ENCODE measurements around the gene FAT1. TPM values are rescaled to one million over a fixed set of nuclear protein-coding genes. Genes with fewer than 3 reads are reported as not detected.
A peak's percentile ranks its signal among the peaks of the same experiment; 100 is the strongest.

FAT1 gene
- total RNA-seq, 1 donor from 2014 or later = 173 TPM

DNA sequence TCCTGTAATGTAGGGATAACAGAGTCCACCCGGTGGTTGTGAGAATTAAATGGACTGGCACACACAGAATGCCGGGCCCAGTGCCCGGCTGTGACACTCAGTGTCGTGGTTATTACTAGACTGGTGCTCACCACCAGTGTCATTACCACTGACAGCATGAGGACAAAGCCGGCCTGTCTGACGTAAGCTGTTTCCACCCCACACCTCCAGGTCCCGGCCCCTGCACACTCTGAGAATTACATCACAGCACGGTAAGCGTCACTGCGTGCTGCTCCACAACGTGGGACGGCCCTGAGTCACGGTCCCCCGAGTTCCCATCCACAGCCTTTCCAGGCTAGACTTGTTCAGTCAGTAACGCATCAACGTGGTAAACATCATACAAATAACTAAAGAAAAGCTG lies 22.9 kb downstream of the FAT1 start:
- Histone ChIP-seq H3K9ac (ENCODE audit: low read depth in 1 of 3, low read length in 3 of 3) (no peak overlapping the region), H3K27me3 (ENCODE audit: control insufficient read depth in 3 of 3, insufficient read depth in 3 of 3, low read length in 3 of 3) (peaks cover 0 to 4% (median 0%) of the 10 kb centered on the region in 3 donors), H3K27ac (ENCODE audit: low read depth, low read length) (peak overlapping the region; percentile 72), H3K36me3 (ENCODE audit: control insufficient read depth in 3 of 3, insufficient read depth in 3 of 3, low read length in 3 of 3) (no peaks in the 10 kb centered on the region), H3K4me3 (ENCODE audit: low read length in 3 of 3) (peak overlapping the region in 2 of 3 donors; percentile 11 to 13), H3K4me1 (ENCODE audit: control insufficient read depth in 3 of 3, insufficient read depth in 3 of 3, low read length in 3 of 3) (peaks cover 0 to 12% (median 4%) of the 10 kb centered on the region in 3 donors), H3K9me3 (ENCODE audit: control insufficient read depth in 3 of 3, low read length in 3 of 3) (no peaks in the 10 kb centered on the region)

DNA sequence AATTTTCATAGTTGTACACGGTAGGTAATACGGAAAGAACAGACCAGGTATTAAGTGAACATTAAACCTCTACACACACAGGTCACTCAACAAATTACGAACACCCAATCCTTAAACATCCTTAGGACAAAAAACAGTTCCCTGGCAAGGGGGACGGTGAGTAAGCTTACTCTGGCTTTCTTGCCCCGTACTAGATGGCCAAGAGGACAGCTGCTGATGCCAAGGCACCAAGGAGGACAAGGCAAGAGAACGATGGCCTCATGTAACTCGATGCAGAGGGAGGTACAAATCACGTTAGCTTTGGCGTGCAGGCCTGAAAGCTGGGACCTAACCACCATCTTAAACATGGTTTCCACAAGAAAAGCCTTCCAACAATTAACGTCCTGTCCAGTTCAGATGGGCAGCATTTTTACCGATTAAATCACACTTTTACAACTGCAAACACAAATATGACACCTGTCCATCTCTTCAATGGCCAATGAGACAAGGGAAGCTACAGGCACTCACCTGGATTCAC lies 23.7 kb downstream of the FAT1 start:
- no peak overlapping the region for H3K4me3 ChIP-seq (ENCODE audit: low read length in 3 of 3)
- H3K27ac ChIP-seq (ENCODE audit: low read depth, low read length) = peak overlapping the region; percentile 72
- peaks cover 0 to 4% (median 0%) of the 10 kb centered on the region in 3 donors for H3K27me3 ChIP-seq (ENCODE audit: control insufficient read depth in 3 of 3, insufficient read depth in 3 of 3, low read length in 3 of 3)
- H3K9me3 ChIP-seq (ENCODE audit: control insufficient read depth in 3 of 3, low read length in 3 of 3) = no peaks in the 10 kb centered on the region
- H3K9ac ChIP-seq (ENCODE audit: low read depth in 1 of 3, low read length in 3 of 3) = no peak overlapping the region
- H3K4me1 ChIP-seq (ENCODE audit: control insufficient read depth in 3 of 3, insufficient read depth in 3 of 3, low read length in 3 of 3) = peaks cover 0 to 12% (median 4%) of the 10 kb centered on the region in 3 donors
- no peaks in the 10 kb centered on the region for H3K36me3 ChIP-seq (ENCODE audit: control insufficient read depth in 3 of 3, insufficient read depth in 3 of 3, low read length in 3 of 3)

DNA sequence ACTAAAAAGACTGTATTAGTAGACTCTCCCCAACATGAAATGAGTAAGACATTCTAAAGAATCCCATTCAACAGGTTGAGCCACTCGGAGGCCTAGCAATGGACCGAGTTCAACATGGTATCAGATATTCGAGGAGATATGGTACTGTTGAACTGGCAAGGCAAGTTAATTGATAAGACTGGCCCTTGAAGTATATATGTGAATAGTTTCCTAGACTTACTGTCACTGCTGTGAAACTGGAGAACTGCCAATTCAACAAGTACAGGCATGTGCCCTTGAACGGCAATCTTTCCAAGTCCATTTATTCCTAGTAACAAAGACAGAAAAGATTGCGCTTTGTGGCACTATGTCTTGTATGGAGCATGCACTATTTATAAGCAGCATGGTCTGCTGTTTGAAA lies 24.4 kb downstream of the FAT1 start:
- no peak overlapping the region for H3K4me3 ChIP-seq (ENCODE audit: low read length in 3 of 3)
- no peaks in the 10 kb centered on the region for H3K36me3 ChIP-seq (ENCODE audit: control insufficient read depth in 3 of 3, insufficient read depth in 3 of 3, low read length in 3 of 3)
- H3K4me1 ChIP-seq (ENCODE audit: control insufficient read depth in 3 of 3, insufficient read depth in 3 of 3, low read length in 3 of 3) = peaks cover 0 to 12% (median 4%) of the 10 kb centered on the region in 3 donors
- H3K27me3 ChIP-seq (ENCODE audit: control insufficient read depth in 3 of 3, insufficient read depth in 3 of 3, low read length in 3 of 3) = peaks cover 0 to 4% (median 0%) of the 10 kb centered on the region in 3 donors
- H3K27ac ChIP-seq (ENCODE audit: low read depth, low read length) = no peak overlapping the region
- H3K9ac ChIP-seq (ENCODE audit: low read depth in 1 of 3, low read length in 3 of 3) = no peak overlapping the region
- no peaks in the 10 kb centered on the region for H3K9me3 ChIP-seq (ENCODE audit: control insufficient read depth in 3 of 3, low read length in 3 of 3)

DNA sequence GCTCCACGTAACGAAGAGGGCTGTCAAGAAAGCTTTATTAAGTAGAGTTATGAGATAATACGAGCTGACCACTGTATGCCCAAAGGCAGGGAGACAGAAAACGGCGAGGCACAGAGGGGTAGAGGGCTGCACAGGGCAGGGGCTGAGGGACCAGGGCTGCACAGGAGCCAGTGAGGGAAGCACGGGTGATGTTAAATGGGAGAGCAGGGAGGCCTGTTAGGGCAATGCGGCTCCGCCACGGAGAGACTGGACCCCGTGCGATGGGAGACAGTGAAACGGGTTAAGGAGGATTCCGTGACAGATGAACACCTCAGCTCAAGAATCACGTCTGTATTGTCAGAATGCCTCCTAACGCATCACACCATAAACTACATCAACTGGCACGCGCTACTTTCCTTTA lies 25.1 kb downstream of the FAT1 start:
- no peaks in the 10 kb centered on the region for H3K9me3 ChIP-seq (ENCODE audit: control insufficient read depth in 3 of 3, low read length in 3 of 3)
- H3K27me3 ChIP-seq (ENCODE audit: control insufficient read depth in 3 of 3, insufficient read depth in 3 of 3, low read length in 3 of 3) = peaks cover 0 to 4% (median 0%) of the 10 kb centered on the region in 3 donors
- no peak overlapping the region for H3K9ac ChIP-seq (ENCODE audit: low read depth in 1 of 3, low read length in 3 of 3)
- H3K4me1 ChIP-seq (ENCODE audit: control insufficient read depth in 3 of 3, insufficient read depth in 3 of 3, low read length in 3 of 3) = peaks cover 0 to 12% (median 5%) of the 10 kb centered on the region in 3 donors
- no peaks in the 10 kb centered on the region for H3K36me3 ChIP-seq (ENCODE audit: control insufficient read depth in 3 of 3, insufficient read depth in 3 of 3, low read length in 3 of 3)
- no peak overlapping the region for H3K4me3 ChIP-seq (ENCODE audit: low read length in 3 of 3)
- H3K27ac ChIP-seq (ENCODE audit: low read depth, low read length) = no peak overlapping the region

DNA sequence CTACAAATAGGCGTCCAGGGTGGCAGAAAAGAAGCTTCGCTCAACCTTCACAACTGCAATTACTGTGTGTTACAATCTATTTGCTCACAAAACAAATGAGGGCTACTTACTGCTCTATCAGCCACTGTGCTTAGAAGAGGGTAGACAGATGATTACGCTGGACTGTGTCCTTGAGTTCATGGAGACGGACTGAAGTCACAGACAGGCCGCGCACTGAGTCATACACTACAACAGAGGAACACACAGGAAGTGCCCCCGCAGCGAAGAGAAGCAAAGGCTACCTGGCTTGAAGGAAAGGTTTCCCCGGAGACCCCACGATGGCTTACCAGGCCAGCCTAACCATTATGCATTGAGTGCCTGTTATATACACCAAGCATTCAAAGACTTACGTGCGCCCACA lies 25.6 kb downstream of the FAT1 start:
- Histone ChIP-seq H3K4me3 (ENCODE audit: low read length in 3 of 3) (no peak overlapping the region), H3K27ac (ENCODE audit: low read depth, low read length) (no peak overlapping the region), H3K9me3 (ENCODE audit: control insufficient read depth in 3 of 3, low read length in 3 of 3) (no peaks in the 10 kb centered on the region), H3K36me3 (ENCODE audit: control insufficient read depth in 3 of 3, insufficient read depth in 3 of 3, low read length in 3 of 3) (no peaks in the 10 kb centered on the region), H3K9ac (ENCODE audit: low read depth in 1 of 3, low read length in 3 of 3) (no peak overlapping the region), H3K4me1 (ENCODE audit: control insufficient read depth in 3 of 3, insufficient read depth in 3 of 3, low read length in 3 of 3) (peaks cover 3 to 14% (median 9%) of the 10 kb centered on the region in 3 donors), H3K27me3 (ENCODE audit: control insufficient read depth in 3 of 3, insufficient read depth in 3 of 3, low read length in 3 of 3) (peaks cover 0 to 4% (median 0%) of the 10 kb centered on the region in 3 donors)

DNA sequence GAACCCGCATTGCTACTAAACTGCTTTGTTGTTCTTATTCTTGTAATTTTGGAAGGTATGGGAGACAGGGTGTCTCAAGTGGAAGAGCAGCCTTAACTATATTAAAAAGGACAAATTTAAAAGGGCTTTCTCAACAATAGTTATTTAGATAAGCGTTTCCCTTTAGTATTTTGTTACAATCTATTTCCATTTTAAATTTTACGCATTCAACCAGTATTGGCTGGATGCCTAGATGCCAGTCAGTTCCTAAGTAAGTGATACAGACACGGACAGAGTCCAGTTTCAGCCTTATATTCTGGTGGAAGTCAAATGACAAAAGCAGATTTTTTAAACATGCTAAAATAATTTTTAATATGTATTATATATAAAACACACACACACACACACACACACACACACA lies 28.3 kb downstream of the FAT1 start:
- H3K27ac ChIP-seq (ENCODE audit: low read depth, low read length) = no peak overlapping the region
- no peaks in the 10 kb centered on the region for H3K9me3 ChIP-seq (ENCODE audit: control insufficient read depth in 3 of 3, low read length in 3 of 3)
- peaks cover 3 to 5% (median 5%) of the 10 kb centered on the region in 3 donors for H3K4me1 ChIP-seq (ENCODE audit: control insufficient read depth in 3 of 3, insufficient read depth in 3 of 3, low read length in 3 of 3)

DNA sequence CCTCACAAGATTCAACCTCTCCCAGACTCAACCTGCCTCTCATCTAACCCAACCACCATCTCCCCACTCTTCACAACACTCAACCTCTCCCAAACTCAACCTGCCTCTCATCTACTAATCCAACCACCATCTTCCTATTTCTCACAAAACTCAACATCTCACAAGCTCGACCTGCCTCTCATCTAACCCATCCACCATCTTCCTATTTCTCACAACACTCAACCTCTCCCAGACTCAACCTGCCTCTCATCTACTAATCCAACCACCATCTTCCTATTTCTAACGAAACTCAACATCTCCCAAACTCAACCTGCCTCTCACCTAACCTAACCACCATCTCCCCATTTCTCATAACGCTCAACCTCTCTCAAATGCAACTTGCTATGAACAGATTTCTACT lies 29.8 kb downstream of the FAT1 start:
- no peak overlapping the region for H3K9ac ChIP-seq (ENCODE audit: low read depth in 1 of 3, low read length in 3 of 3)
- peak overlapping the region; percentile 13 for H3K27ac ChIP-seq (ENCODE audit: low read depth, low read length)
- H3K9me3 ChIP-seq (ENCODE audit: control insufficient read depth in 3 of 3, low read length in 3 of 3) = no peaks in the 10 kb centered on the region
- H3K4me1 ChIP-seq (ENCODE audit: control insufficient read depth in 3 of 3, insufficient read depth in 3 of 3, low read length in 3 of 3) = peaks cover 2 to 5% (median 3%) of the 10 kb centered on the region in 3 donors
- no peaks in the 10 kb centered on the region for H3K36me3 ChIP-seq (ENCODE audit: control insufficient read depth in 3 of 3, insufficient read depth in 3 of 3, low read length in 3 of 3)
- H3K27me3 ChIP-seq (ENCODE audit: control insufficient read depth in 3 of 3, insufficient read depth in 3 of 3, low read length in 3 of 3) = no peaks in the 10 kb centered on the region
- H3K4me3 ChIP-seq (ENCODE audit: low read length in 3 of 3) = no peak overlapping the region

More for the DNA sequence above, 28.3 kb downstream of the FAT1 start:
- Histone ChIP-seq H3K27me3 (ENCODE audit: control insufficient read depth in 3 of 3, insufficient read depth in 3 of 3, low read length in 3 of 3) (peaks cover 0 to 4% (median 0%) of the 10 kb centered on the region in 3 donors), H3K4me3 (ENCODE audit: low read length in 3 of 3) (no peak overlapping the region), H3K9ac (ENCODE audit: low read depth in 1 of 3, low read length in 3 of 3) (no peak overlapping the region), H3K36me3 (ENCODE audit: control insufficient read depth in 3 of 3, insufficient read depth in 3 of 3, low read length in 3 of 3) (no peaks in the 10 kb centered on the region)

DNA sequence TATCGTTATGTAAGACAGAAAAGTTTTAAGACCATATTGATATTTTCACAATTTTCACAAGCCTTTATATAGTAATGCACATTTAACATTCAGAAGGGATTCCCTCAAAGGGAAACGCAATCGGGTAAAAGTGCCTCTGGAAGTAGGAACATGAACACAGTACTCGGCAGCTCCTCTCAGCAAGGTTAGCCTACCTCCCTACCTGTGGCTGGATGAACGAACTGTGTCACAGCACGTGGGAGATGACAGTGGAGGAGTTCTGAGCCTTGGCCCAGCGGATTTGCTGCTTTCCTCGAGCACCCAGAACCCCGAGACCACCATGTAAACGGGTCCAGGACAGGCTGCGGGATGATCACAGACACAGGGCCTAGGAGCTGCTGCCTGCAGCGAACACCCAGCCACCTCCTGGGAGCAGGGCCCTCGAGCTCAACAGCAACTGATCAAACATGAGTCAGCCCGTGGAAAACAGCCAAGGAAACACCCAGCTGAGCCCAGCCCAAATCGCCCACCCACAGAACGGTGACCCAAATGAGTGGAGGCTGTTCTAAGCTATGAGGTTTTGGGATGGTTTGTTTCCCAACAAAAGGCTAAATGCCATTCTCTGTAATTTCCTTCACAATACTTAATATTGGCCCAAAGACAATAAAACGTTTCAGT lies 30.4 kb downstream of the FAT1 start:
- Histone ChIP-seq H3K9ac (ENCODE audit: low read depth in 1 of 3, low read length in 3 of 3) (peak overlapping the region in 1 of 3 donors; percentile 29), H3K4me3 (ENCODE audit: low read length in 3 of 3) (no peak overlapping the region), H3K9me3 (ENCODE audit: control insufficient read depth in 3 of 3, low read length in 3 of 3) (no peaks in the 10 kb centered on the region), H3K27ac (ENCODE audit: low read depth, low read length) (no peak overlapping the region), H3K36me3 (ENCODE audit: control insufficient read depth in 3 of 3, insufficient read depth in 3 of 3, low read length in 3 of 3) (no peaks in the 10 kb centered on the region), H3K4me1 (ENCODE audit: control insufficient read depth in 3 of 3, insufficient read depth in 3 of 3, low read length in 3 of 3) (peaks cover 2 to 5% (median 3%) of the 10 kb centered on the region in 3 donors), H3K27me3 (ENCODE audit: control insufficient read depth in 3 of 3, insufficient read depth in 3 of 3, low read length in 3 of 3) (no peaks in the 10 kb centered on the region)

DNA sequence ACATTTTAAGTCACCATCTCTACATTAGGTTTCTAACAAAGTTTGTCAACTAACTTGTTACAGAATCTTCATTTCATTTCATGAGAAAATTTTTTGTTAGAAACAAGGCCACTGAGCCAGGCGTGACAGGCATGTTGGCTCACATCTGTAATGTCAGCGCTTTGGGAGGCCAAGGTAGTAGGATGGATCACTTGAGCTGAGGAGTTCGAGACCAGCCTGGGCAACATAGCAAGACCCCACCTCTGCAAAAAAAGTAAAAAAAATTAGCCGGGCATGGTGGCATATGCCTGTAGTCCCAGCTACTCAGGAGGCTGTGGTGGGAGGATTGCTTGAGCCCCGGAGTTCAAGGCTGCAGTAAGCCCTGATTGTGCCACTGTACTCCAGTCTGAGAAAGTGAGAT lies 32.3 kb downstream of the FAT1 start:
- H3K4me1 ChIP-seq (ENCODE audit: control insufficient read depth in 3 of 3, insufficient read depth in 3 of 3, low read length in 3 of 3) = peaks cover 2 to 5% (median 3%) of the 10 kb centered on the region in 3 donors
- no peak overlapping the region for H3K27ac ChIP-seq (ENCODE audit: low read depth, low read length)

DNA sequence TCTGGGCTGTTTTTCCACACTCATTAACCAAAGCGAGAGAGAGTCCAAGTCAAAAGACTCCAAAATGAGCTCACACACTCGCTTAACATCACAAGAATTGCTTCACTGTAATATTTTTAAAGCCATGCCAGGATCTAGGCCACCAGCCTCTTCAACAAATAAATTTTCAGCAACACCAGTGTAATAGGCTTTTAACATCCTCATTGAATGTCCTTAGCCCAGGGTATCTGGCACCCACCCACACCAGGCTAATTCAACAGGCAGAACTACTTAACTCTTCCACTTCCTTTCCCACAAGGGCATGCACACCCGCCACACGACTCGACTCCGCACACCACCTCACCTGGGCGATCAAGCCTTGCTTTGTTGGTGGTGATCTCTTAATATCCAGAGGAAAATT lies 34.2 kb downstream of the FAT1 start:
- Histone ChIP-seq H3K27me3 (ENCODE audit: control insufficient read depth in 3 of 3, insufficient read depth in 3 of 3, low read length in 3 of 3) (no peaks in the 10 kb centered on the region), H3K36me3 (ENCODE audit: control insufficient read depth in 3 of 3, insufficient read depth in 3 of 3, low read length in 3 of 3) (no peaks in the 10 kb centered on the region), H3K9ac (ENCODE audit: low read depth in 1 of 3, low read length in 3 of 3) (no peak overlapping the region), H3K4me1 (ENCODE audit: control insufficient read depth in 3 of 3, insufficient read depth in 3 of 3, low read length in 3 of 3) (peaks cover 3 to 11% (median 5%) of the 10 kb centered on the region in 3 donors), H3K27ac (ENCODE audit: low read depth, low read length) (no peak overlapping the region), H3K4me3 (ENCODE audit: low read length in 3 of 3) (no peak overlapping the region), H3K9me3 (ENCODE audit: control insufficient read depth in 3 of 3, low read length in 3 of 3) (no peaks in the 10 kb centered on the region)

More for the DNA sequence above, 32.3 kb downstream of the FAT1 start:
- no peak overlapping the region for H3K9ac ChIP-seq (ENCODE audit: low read depth in 1 of 3, low read length in 3 of 3)
- no peaks in the 10 kb centered on the region for H3K9me3 ChIP-seq (ENCODE audit: control insufficient read depth in 3 of 3, low read length in 3 of 3)
- no peak overlapping the region for H3K4me3 ChIP-seq (ENCODE audit: low read length in 3 of 3)
- H3K36me3 ChIP-seq (ENCODE audit: control insufficient read depth in 3 of 3, insufficient read depth in 3 of 3, low read length in 3 of 3) = no peaks in the 10 kb centered on the region
- no peaks in the 10 kb centered on the region for H3K27me3 ChIP-seq (ENCODE audit: control insufficient read depth in 3 of 3, insufficient read depth in 3 of 3, low read length in 3 of 3)

All from skeletal muscle tissue (tissue), 4 donors.